ENCODE data around the gene MCF2L. TPM values are rescaled to one million over a fixed set of nuclear protein-coding genes. Genes with fewer than 3 reads are reported as not detected.

Gene MCF2L
- total and polyA plus RNA-seq, 9 of the 15 experiments (the other 6 are each of a cell fraction or from before 2014, with no cell fraction given), result 0.05 to 0.25 (median 0.18) TPM; not detected in 5

DNA sequence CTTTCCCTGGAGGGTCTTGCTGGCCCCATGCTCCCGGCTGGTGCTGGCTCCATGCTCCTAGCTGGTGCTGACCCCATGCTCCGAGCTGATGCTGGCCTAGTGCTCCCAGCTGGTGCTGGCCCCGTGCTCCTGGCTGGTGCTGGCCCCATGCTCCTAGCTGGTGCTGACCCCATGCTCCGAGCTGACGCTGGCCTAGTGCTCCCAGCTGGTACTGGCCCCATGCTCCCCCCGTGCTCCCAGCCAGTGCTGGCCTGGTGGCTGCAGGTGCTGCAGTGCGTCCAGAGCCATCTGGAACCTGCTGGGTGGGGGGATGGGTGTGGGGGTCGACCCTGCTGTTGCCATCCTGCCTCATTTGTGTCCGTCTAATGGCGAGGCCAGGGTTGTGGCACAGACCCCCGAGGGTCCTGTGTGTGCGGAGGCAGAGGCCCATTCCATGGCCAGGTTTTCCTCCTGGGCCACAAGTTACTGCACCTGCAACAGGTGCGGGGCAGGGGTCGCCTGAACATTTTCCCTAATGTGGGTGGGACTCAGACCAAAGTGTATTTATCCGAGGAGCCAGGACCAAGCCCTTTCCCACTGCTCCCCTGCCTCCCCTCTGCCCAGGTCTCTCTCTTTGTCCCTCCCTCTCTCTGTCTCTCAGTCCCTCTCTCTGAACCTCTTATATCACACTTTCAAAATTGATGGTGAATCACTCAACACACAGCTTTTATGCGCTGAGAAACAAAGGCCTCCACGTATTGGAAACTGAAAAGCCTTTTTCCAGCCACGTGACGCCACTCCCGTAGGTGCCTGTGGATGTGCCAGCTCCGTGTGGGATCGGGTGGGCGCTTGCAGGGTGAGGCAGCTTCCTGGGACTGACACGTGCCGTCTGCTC lies 45.1 kb downstream of the MCF2L start (continued):
- TF ChIP-seq PATZ1 (CRISPR knock-in tag; IDR thresholded peaks at IDR 0.05; ENCODE audit: borderline replicate concordance) (no peak), ZNF23 (CRISPR knock-in tag; IDR thresholded peaks at IDR 0.05) (no peak), SMAD3 (CRISPR knock-in tag; conservative IDR thresholded peaks at IDR 0.05) (no peak), RFX5 (IDR thresholded peaks at IDR 0.05; ENCODE audit: low read depth, low read length) (no peak), CBFA2T3 (IDR thresholded peaks at IDR 0.05) (no peak), NELFE (IDR thresholded peaks at IDR 0.05; ENCODE audit: insufficient read depth, insufficient read length) (no peak)

All from K562 (cell line).